ENCODE data around the gene CBX6.

The CBX6 gene

GRCh38 chr22:38834991-38835390 is 37.0 kb downstream of the CBX6 start:
- no peak for DNase-seq

GRCh38 chr22:38834215-38834953 is 37.6 kb downstream of the CBX6 start:
- no peak for DNase-seq

- DNase-seq, result no peak
These were observed 39.0 kb downstream of the CBX6 start for GRCh38 chr22:38833061-38833460.

- no peak for DNase-seq
These were observed 39.7 kb downstream of the CBX6 start for GRCh38 chr22:38832005-38832978.

- no peak for DNase-seq
These were observed 40.7 kb downstream of the CBX6 start for GRCh38 chr22:38831166-38831945.

- DNase-seq, result no peak
These were observed 41.2 kb downstream of the CBX6 start for GRCh38 chr22:38830845-38831108.

- no peak for DNase-seq
These were observed 41.8 kb downstream of the CBX6 start for GRCh38 chr22:38830026-38830844.

- DNase-seq, result no peak
These were observed 42.5 kb downstream of the CBX6 start for GRCh38 chr22:38829485-38829884.

GRCh38 chr22:38828616-38829205 is 43.3 kb downstream of the CBX6 start:
- DNase-seq, result no peak

- DNase-seq, result no peak
These were observed 43.8 kb downstream of the CBX6 start for GRCh38 chr22:38828191-38828590.

GRCh38 chr22:38827510-38827909 is 44.5 kb downstream of the CBX6 start:
- DNase-seq, result no peak

- no peak for DNase-seq
These were observed 45.2 kb downstream of the CBX6 start for GRCh38 chr22:38826801-38827200.

GRCh38 chr22:38826386-38826785 is 45.6 kb downstream of the CBX6 start:
- no peak for DNase-seq

GRCh38 chr22:38824585-38824984 is 47.4 kb downstream of the CBX6 start:
- DNase-seq, result peak; percentile 88

- no peak for DNase-seq
These were observed 48.4 kb downstream of the CBX6 start for GRCh38 chr22:38823637-38824036.

GRCh38 chr22:38823076-38823475 is 48.9 kb downstream of the CBX6 start:
- DNase-seq, result no peak

GRCh38 chr22:38820020-38820419 is 52.0 kb downstream of the CBX6 start:
- no peak for DNase-seq

GRCh38 chr22:38819387-38819940 is 52.6 kb downstream of the CBX6 start:
- DNase-seq, result no peak

- peak; percentile 71 for DNase-seq
These were observed 54.8 kb downstream of the CBX6 start for GRCh38 chr22:38817196-38817595.

- DNase-seq, result no peak
These were observed 56.2 kb downstream of the CBX6 start for GRCh38 chr22:38815842-38816241.

All from RPMI8226 (cell line).